ENCODE data around the gene TAC1. TPM values are rescaled to one million over a fixed set of nuclear protein-coding genes. Genes with fewer than 3 reads are reported as not detected.
"Not testable (repeated sequence)": the region's sequence is repeated elsewhere in the genome, so short reads cannot be mapped to it uniquely, and the experiment has no call there.

TAC1 gene
- total and polyA plus RNA-seq, 9 donors: 0.27 to 2.0 (median 0.74) TPM

- no peaks in the 10 kb centered on the region for H3K9me3 ChIP-seq (replicated peaks; ENCODE audit: control insufficient read depth, low read depth, low read length)
- no peak overlapping the region for H3K4me3 ChIP-seq (ENCODE audit: low read length)
- no peak overlapping the region for H3K27ac ChIP-seq (ENCODE audit: low read length)
- no peak for DNase-seq
- peaks cover 34% of the 10 kb centered on the region for H3K27me3 ChIP-seq (ENCODE audit: control insufficient read depth, insufficient read depth, low read length)
- WGBS (ENCODE audit: insufficient coverage): 67% methylated on average over 1 of the region's 3 CpGs
- no peaks in the 10 kb centered on the region for H3K36me3 ChIP-seq (ENCODE audit: control insufficient read depth, insufficient read depth, low read length)
- H3K4me1 ChIP-seq (ENCODE audit: control insufficient read depth, insufficient read depth, low read length): peaks cover 22% of the 10 kb centered on the region
Measured at GRCh38 chr7:97735075-97735474, 3.2 kb downstream of the TAC1 start.

- no peak overlapping the region for H3K27ac ChIP-seq (ENCODE audit: low read length)
- no peaks in the 10 kb centered on the region for H3K27me3 ChIP-seq (ENCODE audit: control insufficient read depth, insufficient read depth, low read length)
- DNase-seq: no peak
- H3K9me3 ChIP-seq (replicated peaks; ENCODE audit: control insufficient read depth, low read depth, low read length): no peaks in the 10 kb centered on the region
- H3K4me3 ChIP-seq (ENCODE audit: low read length): no peak overlapping the region
- no peaks in the 10 kb centered on the region for H3K36me3 ChIP-seq (ENCODE audit: control insufficient read depth, insufficient read depth, low read length)
- H3K4me1 ChIP-seq (ENCODE audit: control insufficient read depth, insufficient read depth, low read length): no peaks in the 10 kb centered on the region
Measured at GRCh38 chr7:97748482-97748881, 16.6 kb downstream of the TAC1 start.

- H3K27me3 ChIP-seq (ENCODE audit: control insufficient read depth, insufficient read depth, low read length): no peaks in the 10 kb centered on the region
- H3K36me3 ChIP-seq (ENCODE audit: control insufficient read depth, insufficient read depth, low read length): no peaks in the 10 kb centered on the region
- no peaks in the 10 kb centered on the region for H3K4me1 ChIP-seq (ENCODE audit: control insufficient read depth, insufficient read depth, low read length)
- H3K27ac ChIP-seq (ENCODE audit: low read length): no peak overlapping the region
- DNase-seq: no peak
- no CpG with 5 or more reads among the region's 2 CpGs for WGBS (ENCODE audit: insufficient coverage)
- H3K9me3 ChIP-seq (replicated peaks; ENCODE audit: control insufficient read depth, low read depth, low read length): no peaks in the 10 kb centered on the region
- no peak overlapping the region for H3K4me3 ChIP-seq (ENCODE audit: low read length)
Measured at GRCh38 chr7:97751566-97751965, 19.7 kb downstream of the TAC1 start.

- Histone ChIP-seq H3K27me3 (ENCODE audit: control insufficient read depth, insufficient read depth, low read length) (no peaks in the 10 kb centered on the region), H3K9me3 (replicated peaks; ENCODE audit: control insufficient read depth, low read depth, low read length) (no peaks in the 10 kb centered on the region), H3K27ac (ENCODE audit: low read length) (no peak overlapping the region), H3K4me1 (ENCODE audit: control insufficient read depth, insufficient read depth, low read length) (no peaks in the 10 kb centered on the region), H3K36me3 (ENCODE audit: control insufficient read depth, insufficient read depth, low read length) (no peaks in the 10 kb centered on the region), H3K4me3 (ENCODE audit: low read length) (no peak overlapping the region)
- DNase-seq: no peak
- no CpG with 5 or more reads among the region's 1 CpG for WGBS (ENCODE audit: insufficient coverage)
Measured at GRCh38 chr7:97752215-97752614, 20.3 kb downstream of the TAC1 start.

GRCh38 chr7:97757824-97758223 is 25.9 kb downstream of the TAC1 start:
- H3K27ac ChIP-seq (ENCODE audit: low read length): no peak overlapping the region
- no peak overlapping the region for H3K4me3 ChIP-seq (ENCODE audit: low read length)
- no peak for DNase-seq
- no peaks in the 10 kb centered on the region for H3K27me3 ChIP-seq (ENCODE audit: control insufficient read depth, insufficient read depth, low read length)
- 57% methylated on average over 1 of the region's 2 CpGs for WGBS (ENCODE audit: insufficient coverage)
- H3K9me3 ChIP-seq (replicated peaks; ENCODE audit: control insufficient read depth, low read depth, low read length): no peaks in the 10 kb centered on the region
- H3K4me1 ChIP-seq (ENCODE audit: control insufficient read depth, insufficient read depth, low read length): no peaks in the 10 kb centered on the region
- no peaks in the 10 kb centered on the region for H3K36me3 ChIP-seq (ENCODE audit: control insufficient read depth, insufficient read depth, low read length)

- Histone ChIP-seq H3K4me1 (ENCODE audit: control insufficient read depth, insufficient read depth, low read length) (no peaks in the 10 kb centered on the region), H3K4me3 (ENCODE audit: low read length) (no peak overlapping the region), H3K36me3 (ENCODE audit: control insufficient read depth, insufficient read depth, low read length) (no peaks in the 10 kb centered on the region), H3K27me3 (ENCODE audit: control insufficient read depth, insufficient read depth, low read length) (no peaks in the 10 kb centered on the region), H3K9me3 (replicated peaks; ENCODE audit: control insufficient read depth, low read depth, low read length) (no peaks in the 10 kb centered on the region), H3K27ac (ENCODE audit: low read length) (no peak overlapping the region)
- 54% methylated on average over 2 of the region's 5 CpGs for WGBS (ENCODE audit: insufficient coverage)
- DNase-seq: no peak
Measured at GRCh38 chr7:97770850-97771249, 39.0 kb downstream of the TAC1 start.

- H3K9me3 ChIP-seq (replicated peaks; ENCODE audit: control insufficient read depth, low read depth, low read length): no peaks in the 10 kb centered on the region
- WGBS (ENCODE audit: insufficient coverage): 46% methylated on average over 2 of the region's 6 CpGs
- no peaks in the 10 kb centered on the region for H3K4me1 ChIP-seq (ENCODE audit: control insufficient read depth, insufficient read depth, low read length)
- H3K27ac ChIP-seq (ENCODE audit: low read length): no peak overlapping the region
- H3K27me3 ChIP-seq (ENCODE audit: control insufficient read depth, insufficient read depth, low read length): no peaks in the 10 kb centered on the region
- no peak overlapping the region for H3K4me3 ChIP-seq (ENCODE audit: low read length)
- H3K36me3 ChIP-seq (ENCODE audit: control insufficient read depth, insufficient read depth, low read length): no peaks in the 10 kb centered on the region
- DNase-seq: no peak
Measured at GRCh38 chr7:97771576-97771975, 39.7 kb downstream of the TAC1 start.

GRCh38 chr7:97772045-97772901 is 40.4 kb downstream of the TAC1 start:
- WGBS (ENCODE audit: insufficient coverage): 83% methylated on average over 1 of the region's 4 CpGs
- Histone ChIP-seq H3K27me3 (ENCODE audit: control insufficient read depth, insufficient read depth, low read length) (no peaks in the 10 kb centered on the region), H3K4me3 (ENCODE audit: low read length) (no peak overlapping the region), H3K4me1 (ENCODE audit: control insufficient read depth, insufficient read depth, low read length) (no peaks in the 10 kb centered on the region), H3K36me3 (ENCODE audit: control insufficient read depth, insufficient read depth, low read length) (no peaks in the 10 kb centered on the region), H3K9me3 (replicated peaks; ENCODE audit: control insufficient read depth, low read depth, low read length) (no peaks in the 10 kb centered on the region), H3K27ac (ENCODE audit: low read length) (no peak overlapping the region)
- DNase-seq: no peak

- H3K4me1 ChIP-seq (ENCODE audit: control insufficient read depth, insufficient read depth, low read length); H3K9me3 ChIP-seq (replicated peaks; ENCODE audit: control insufficient read depth, low read depth, low read length); H3K36me3 ChIP-seq (ENCODE audit: control insufficient read depth, insufficient read depth, low read length); H3K27me3 ChIP-seq (ENCODE audit: control insufficient read depth, insufficient read depth, low read length); H3K4me3 ChIP-seq (ENCODE audit: low read length); DNase-seq; H3K27ac ChIP-seq (ENCODE audit: low read length): not testable (repeated sequence)
- WGBS (ENCODE audit: insufficient coverage): 85% methylated on average over 3 of the region's 7 CpGs
Measured at GRCh38 chr7:97786398-97786797, 54.5 kb downstream of the TAC1 start.
